Activated CD8-positive, alpha-beta T cell treated with anti-CD3 and anti-CD28 coated beads, Interleukin-2, amount 10 ng/mL, durations not matched to agents 7 days and 5 days (primary cell): ENCODE data around the gene ZNF268. TPM values are rescaled to one million over a fixed set of nuclear protein-coding genes. Genes with fewer than 3 reads are reported as not detected.
"Not testable (repeated sequence)": the region's sequence is repeated elsewhere in the genome, so short reads cannot be mapped to it uniquely, and the experiment has no call there.

ENCODE experiments used
- ATAC-seq: fragments of 150-1000 bp; cut with Tn5 transposase; one replicate; pipeline ENCODE4 v1.10.0; 2021; ENCODE audit warnings: moderate library complexity
- CTCF ChIA-PET: fragments of 350-600 bp; sonication (Branson Sonifier 250); formaldehyde crosslinking; loops from one replicate; lab custom pipeline; 2021; ENCODE audit warnings: antibody characterized with exemption; lab: Charles Lee
- POLR2A ChIA-PET: fragments of 350-600 bp; sonication (Branson Sonifier 250); formaldehyde crosslinking; loops from one replicate; lab custom pipeline; 2021; ENCODE audit warnings: antibody characterized with exemption; lab: Charles Lee
- DNase-seq: peaks from one replicate; pipeline ENCODE4 v3.0.0-alpha.2; 2020
- H3K27ac Mint-ChIP-seq: one replicate; pipeline ENCODE4 v1.8.0; 2021; ENCODE audit warnings: mild to moderate bottlenecking, mixed read lengths
- H3K27me3 Mint-ChIP-seq: one replicate; pipeline ENCODE4 v1.8.0; 2021; ENCODE audit warnings: low read depth, mixed read lengths
- H3K36me3 Mint-ChIP-seq: one replicate; pipeline ENCODE4 v1.8.0; 2021; ENCODE audit warnings: low read depth, mixed read lengths
- H3K4me1 Mint-ChIP-seq: one replicate; pipeline ENCODE4 v1.8.0; 2021; ENCODE audit warnings: low read depth, mixed read lengths
- H3K4me3 Mint-ChIP-seq: one replicate; pipeline ENCODE4 v1.8.0; 2021; ENCODE audit warnings: mild to moderate bottlenecking, mixed read lengths
- H3K9me3 Mint-ChIP-seq: one replicate; pipeline ENCODE4 v1.8.0; 2022; ENCODE audit warnings: mixed read lengths; ENCODE audit not compliant: insufficient read depth
- total RNA-seq, 2 experiments: library from RNA; stranded (reverse); gene quantifications; one replicate each; pipeline ENCODE4 v1.2.3, GENCODE V29; 2021

ZNF268 gene
- total RNA-seq, 2 experiments from 2014 or later, result 18.0 to 19.6 TPM

DNA sequence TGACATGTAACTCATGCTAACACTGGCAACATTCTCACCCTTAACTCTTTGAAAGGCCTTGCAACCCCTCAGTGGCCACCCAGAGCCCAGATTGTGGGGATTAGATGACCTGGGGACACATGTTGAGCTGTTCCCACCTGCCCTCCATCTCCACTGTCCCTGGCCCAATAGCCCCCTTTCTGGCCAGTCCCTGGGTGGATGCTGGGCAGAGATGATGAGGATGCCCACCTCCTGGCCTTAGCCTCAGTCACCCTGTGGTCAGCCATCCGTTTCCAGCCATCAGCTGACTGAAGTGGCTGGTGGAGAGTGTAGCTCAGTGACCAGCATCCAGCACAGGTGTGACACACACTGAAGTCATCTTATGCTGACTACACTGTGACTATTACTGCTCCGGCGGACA lies 49.7 kb downstream of the ZNF268 start:
- no peaks in the 10 kb centered on the region for H3K4me1 Mint-ChIP-seq
- H3K27ac Mint-ChIP-seq, result no peak overlapping the region

DNA sequence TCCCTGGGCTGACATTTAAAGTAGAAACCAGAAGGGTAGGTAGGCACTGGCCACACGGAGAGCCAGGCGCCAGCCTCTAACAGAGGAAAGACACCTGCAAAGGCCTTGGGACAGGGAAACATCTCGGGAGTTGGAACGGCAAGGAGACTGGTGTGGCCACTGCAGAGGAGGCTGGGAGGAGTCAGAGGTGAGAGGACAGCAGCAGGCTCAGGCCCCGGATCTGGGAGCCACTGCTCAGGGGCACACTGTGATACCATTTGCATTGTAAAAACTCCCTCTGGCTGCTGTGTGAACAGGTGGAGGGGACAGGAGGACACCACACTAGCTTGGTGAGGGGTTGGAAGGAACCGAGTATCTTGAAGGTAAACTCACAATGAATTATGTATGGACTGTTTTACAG lies 51.7 kb downstream of the ZNF268 start:
- Mint-ChIP-seq H3K9me3 (peaks cover 48% of the 10 kb centered on the region), H3K27ac (no peak overlapping the region), H3K36me3 (peaks cover 6% of the 10 kb centered on the region), H3K27me3 (no peaks in the 10 kb centered on the region), H3K4me1 (no peaks in the 10 kb centered on the region), H3K4me3 (no peak overlapping the region)
- ChIA-PET CTCF (no interaction called here), POLR2A (no interaction called here)
- no peak for DNase-seq
- ATAC-seq, result no peak

More for the DNA sequence above, 49.7 kb downstream of the ZNF268 start:
- H3K36me3 Mint-ChIP-seq, result peaks cover 4% of the 10 kb centered on the region
- ChIA-PET POLR2A (no interaction called here), CTCF (no interaction called here)
- peaks cover 42% of the 10 kb centered on the region for H3K9me3 Mint-ChIP-seq
- no peak overlapping the region for H3K4me3 Mint-ChIP-seq
- ATAC-seq, result no peak
- DNase-seq, result no peak
- H3K27me3 Mint-ChIP-seq, result no peaks in the 10 kb centered on the region

DNA sequence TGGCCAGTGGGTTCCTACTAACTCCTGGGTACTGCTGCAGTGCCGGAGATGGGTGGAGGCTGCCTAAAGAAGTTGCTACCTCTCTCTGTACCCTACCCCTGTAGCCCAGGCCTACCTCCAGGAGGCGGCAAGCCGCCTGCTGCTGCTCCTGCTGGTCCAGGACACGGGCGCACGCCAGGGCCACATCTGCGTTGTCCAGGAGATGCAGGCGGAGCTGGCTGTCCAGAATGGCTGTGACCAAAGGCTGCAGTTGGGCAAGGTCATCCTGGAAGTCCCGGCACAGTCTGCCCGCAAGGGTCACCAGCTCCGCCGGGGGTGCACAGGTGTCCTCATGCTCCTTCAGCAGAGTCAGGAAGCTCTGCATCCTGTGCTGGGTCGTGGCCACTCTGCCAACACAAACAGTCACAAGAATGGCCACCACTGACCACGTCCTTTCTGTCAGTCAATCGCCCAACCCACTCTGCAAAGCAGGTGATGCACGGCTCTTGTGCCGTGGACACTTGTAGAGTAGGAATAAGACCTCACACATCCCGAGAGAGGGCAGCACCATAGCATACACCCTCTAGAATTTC lies 52.8 kb downstream of the ZNF268 start:
- H3K27me3 Mint-ChIP-seq, result no peaks in the 10 kb centered on the region
- H3K36me3 Mint-ChIP-seq, result peaks cover 2% of the 10 kb centered on the region
- ChIA-PET CTCF (no interaction called here), POLR2A (no interaction called here)
- H3K4me3 Mint-ChIP-seq, result no peak overlapping the region
- H3K27ac Mint-ChIP-seq, result no peak overlapping the region
- H3K4me1 Mint-ChIP-seq, result no peaks in the 10 kb centered on the region
- DNase-seq (no peak), ATAC-seq (no peak)
- peaks cover 39% of the 10 kb centered on the region for H3K9me3 Mint-ChIP-seq

DNA sequence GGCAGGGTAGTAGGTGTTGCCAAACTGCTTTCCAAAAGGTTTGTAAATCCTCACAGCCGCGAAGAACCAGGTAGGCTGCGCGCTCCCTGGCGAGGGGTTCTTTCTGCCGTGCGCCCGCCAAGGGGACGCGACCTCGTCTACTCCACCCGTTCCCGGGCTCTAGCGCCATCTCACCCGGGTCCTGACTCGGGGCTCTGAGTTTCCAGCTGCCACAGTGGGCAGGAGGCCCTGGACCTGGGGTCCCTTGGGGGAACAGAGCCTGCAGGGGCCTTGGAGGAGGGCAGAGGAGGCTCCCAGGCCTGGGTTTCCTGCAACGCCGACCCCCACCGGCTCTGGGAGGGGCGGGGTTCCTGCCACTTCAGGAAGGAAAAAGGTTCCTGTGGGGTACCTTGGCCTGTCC lies 53.7 kb downstream of the ZNF268 start:
- Mint-ChIP-seq H3K36me3 (peaks cover 2% of the 10 kb centered on the region), H3K27ac (no peak overlapping the region), H3K4me3 (no peak overlapping the region), H3K4me1 (no peaks in the 10 kb centered on the region), H3K9me3 (peaks cover 45% of the 10 kb centered on the region), H3K27me3 (no peaks in the 10 kb centered on the region)
- CTCF ChIA-PET, result no interaction called here
- no peak for DNase-seq
- POLR2A ChIA-PET, result no interaction called here
- ATAC-seq, result no peak

DNA sequence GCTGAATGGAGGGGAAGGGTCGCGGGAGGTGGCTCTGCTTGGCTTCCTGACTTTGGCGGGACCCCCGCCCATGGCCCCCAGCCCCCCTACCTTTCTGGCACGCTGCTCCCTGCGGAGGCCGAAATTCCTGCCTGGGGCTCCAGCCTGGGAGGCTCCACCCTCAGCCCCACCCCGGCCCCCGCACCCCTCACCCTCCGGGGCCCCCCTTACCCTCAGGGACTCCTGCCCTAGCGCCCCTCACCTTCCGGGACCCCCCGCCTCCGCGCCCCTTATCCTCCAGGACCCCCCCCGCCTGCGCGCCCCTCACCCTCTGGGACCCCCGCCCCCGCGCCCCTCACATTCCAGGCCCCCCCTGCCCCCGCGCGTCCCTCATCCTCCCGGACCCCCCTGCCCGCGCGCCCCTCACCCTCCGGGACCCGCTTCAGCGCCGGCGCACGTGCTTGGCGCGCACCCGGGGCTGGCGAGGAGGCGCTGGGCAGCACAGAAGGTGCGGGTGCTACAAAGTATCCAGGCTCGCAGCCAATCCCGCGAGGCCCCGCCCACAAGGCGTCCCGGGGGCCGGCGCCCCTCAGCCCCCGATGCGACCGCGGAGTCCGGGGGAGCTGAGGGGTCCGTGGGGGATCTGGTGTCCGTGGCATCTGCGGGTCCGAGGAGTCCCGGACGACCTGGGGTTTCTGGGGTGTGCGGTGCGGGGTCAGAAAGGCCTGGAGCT lies 54.3 kb downstream of the ZNF268 start, which contains the start of gene ANHX:
ANHX (minus strand) TSS at position 477 of the 712 bp plus-strand sequence. CDS start 1,521 bp downstream, outside the sequence.
- no peak within 1 kb of the TSS for H3K4me3 Mint-ChIP-seq
- ChIA-PET CTCF (no interaction called here), POLR2A (no interaction called here)
- peaks cover 39% of the 10 kb centered on the region for H3K9me3 Mint-ChIP-seq
- no peaks in the 10 kb centered on the region for H3K4me1 Mint-ChIP-seq
- DNase-seq, result no peak
- peaks cover 2% of the 10 kb centered on the region for H3K36me3 Mint-ChIP-seq
- no peak for ATAC-seq
- no peaks in the 10 kb centered on the region for H3K27me3 Mint-ChIP-seq
- no peak within 1 kb of the TSS for H3K27ac Mint-ChIP-seq

DNA sequence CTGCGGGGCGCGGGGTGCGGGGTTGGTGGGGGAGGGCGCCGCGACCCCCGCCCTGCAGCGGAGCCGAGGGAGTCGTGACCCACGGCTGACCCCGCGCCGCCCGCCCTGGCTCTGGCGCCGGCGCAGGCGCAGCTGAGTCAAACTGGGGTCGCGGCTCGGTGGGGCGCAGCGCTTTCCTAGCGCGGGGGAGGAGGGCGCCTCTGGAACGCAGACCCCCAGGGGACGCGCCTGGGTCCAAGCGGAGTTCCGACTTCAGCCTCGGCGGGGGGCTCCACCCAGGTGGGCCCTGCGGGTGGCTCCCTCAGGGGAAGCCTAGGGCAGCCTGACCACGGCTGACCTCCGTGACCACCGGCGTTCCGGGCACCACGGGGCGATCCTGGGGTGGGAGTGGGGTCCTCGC lies 54.8 kb downstream of the ZNF268 start:
- CTCF ChIA-PET, result no interaction called here
- peaks cover 37% of the 10 kb centered on the region for H3K9me3 Mint-ChIP-seq

DNA sequence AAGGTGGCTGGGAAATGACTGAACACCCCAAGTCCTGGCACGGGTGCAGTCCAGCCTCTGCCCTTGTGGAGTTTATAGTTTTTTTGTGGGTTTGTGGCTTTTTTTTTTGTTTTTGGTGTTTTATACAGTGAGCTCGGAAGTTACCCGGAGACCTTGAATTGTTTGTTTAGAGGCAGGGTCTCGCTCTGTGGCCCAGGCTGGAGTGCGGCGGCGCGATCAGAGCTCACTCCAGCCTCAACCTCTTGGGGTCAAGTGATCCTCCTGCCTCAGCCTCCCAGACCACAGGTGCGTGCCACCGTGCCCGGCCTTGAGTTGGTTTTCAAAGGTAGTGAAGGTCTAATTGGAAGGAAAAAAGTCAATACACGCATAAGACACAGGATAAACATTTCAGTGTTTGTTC lies 55.3 kb downstream of the ZNF268 start:
- Mint-ChIP-seq H3K4me1 (no peaks in the 10 kb centered on the region), H3K36me3 (peaks cover 2% of the 10 kb centered on the region), H3K27ac (no peak overlapping the region), H3K27me3 (no peaks in the 10 kb centered on the region), H3K9me3 (peaks cover 36% of the 10 kb centered on the region), H3K4me3 (no peak overlapping the region)
- ATAC-seq (no peak), DNase-seq (no peak)
- CTCF ChIA-PET, result no interaction called here
- POLR2A ChIA-PET, result no interaction called here

More for the DNA sequence above, 54.8 kb downstream of the ZNF268 start:
- Mint-ChIP-seq H3K4me1 (no peaks in the 10 kb centered on the region), H3K36me3 (peaks cover 2% of the 10 kb centered on the region), H3K27ac (no peak overlapping the region), H3K27me3 (no peaks in the 10 kb centered on the region), H3K4me3 (no peak overlapping the region)
- ATAC-seq (no peak), DNase-seq (no peak)
- POLR2A ChIA-PET, result no interaction called here

DNA sequence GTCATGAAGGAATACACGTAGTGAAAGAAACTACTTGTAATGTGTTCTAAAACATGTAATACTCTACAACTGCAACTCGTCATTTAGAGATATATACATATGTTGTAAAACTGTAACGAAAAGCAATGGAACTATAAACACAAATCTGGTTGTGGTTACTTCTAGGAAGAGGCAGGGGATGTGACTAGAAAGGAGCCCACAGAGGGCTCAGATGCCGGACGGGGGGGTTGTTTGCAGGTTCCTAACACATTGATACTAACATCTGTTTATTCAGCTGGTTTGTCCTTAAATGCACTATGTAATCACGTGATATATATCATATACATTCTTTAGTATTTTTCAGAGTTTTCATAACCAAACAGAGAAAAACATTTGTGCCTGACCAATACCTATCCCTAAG lies 70.4 kb downstream of the ZNF268 start:
- Mint-ChIP-seq H3K27ac (no peak overlapping the region), H3K4me3 (no peak overlapping the region), H3K4me1 (no peaks in the 10 kb centered on the region), H3K36me3 (no peaks in the 10 kb centered on the region), H3K9me3 (peaks cover 31% of the 10 kb centered on the region), H3K27me3 (no peaks in the 10 kb centered on the region)
- no peak for ATAC-seq
- CTCF ChIA-PET, result no interaction called here
- DNase-seq, result no peak
- POLR2A ChIA-PET, result no interaction called here

DNA sequence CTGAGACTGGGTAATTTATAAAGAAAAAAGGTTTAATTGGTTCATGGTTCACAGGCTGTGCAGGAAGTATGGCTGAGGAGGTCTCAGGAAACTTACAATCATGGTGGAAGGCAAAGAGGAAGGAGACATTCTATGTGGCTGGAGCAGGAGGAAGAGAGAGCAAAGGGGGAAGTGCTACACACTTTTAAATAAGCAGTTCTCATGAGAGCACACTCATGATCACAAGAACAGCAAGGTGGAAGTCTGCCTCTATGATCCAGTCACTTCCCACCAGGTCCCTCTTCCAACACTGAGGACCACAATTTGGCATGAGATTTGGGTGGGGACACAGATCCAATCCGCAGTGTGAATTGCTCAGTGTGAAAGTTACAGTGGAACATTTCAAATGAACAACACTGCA lies 74.5 kb downstream of the ZNF268 start:
- H3K27me3 Mint-ChIP-seq, H3K4me1 Mint-ChIP-seq, DNase-seq, H3K4me3 Mint-ChIP-seq, H3K27ac Mint-ChIP-seq, H3K36me3 Mint-ChIP-seq, CTCF ChIA-PET, POLR2A ChIA-PET, ATAC-seq: not testable (repeated sequence)
- peaks cover 34% of the 10 kb centered on the region for H3K9me3 Mint-ChIP-seq

DNA sequence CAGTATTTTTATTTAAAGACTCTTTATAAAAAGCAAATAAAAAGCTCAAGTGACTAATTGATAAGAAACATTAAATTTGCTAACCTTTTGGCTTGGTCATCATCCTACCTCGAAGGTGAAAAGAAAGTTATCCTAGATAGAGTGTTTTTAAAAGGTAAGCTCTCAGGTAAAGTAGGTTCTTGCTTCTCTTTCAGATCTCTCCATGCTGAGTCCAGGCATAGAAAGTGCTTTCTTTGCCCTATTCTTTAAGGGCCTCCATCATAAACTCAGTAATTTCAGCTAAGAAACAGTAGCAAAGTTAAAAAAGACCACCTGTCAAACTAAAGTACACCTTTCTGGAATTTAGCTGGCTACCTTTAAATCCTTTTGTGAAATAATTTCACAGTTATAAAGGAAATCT lies 75.0 kb downstream of the ZNF268 start:
- ChIA-PET CTCF (no interaction called here), POLR2A (no interaction called here)
- Mint-ChIP-seq H3K4me1 (no peaks in the 10 kb centered on the region), H3K27me3 (no peaks in the 10 kb centered on the region), H3K27ac (no peak overlapping the region), H3K36me3 (no peaks in the 10 kb centered on the region), H3K4me3 (no peak overlapping the region), H3K9me3 (peaks cover 30% of the 10 kb centered on the region)
- no peak for ATAC-seq
- DNase-seq, result no peak

DNA sequence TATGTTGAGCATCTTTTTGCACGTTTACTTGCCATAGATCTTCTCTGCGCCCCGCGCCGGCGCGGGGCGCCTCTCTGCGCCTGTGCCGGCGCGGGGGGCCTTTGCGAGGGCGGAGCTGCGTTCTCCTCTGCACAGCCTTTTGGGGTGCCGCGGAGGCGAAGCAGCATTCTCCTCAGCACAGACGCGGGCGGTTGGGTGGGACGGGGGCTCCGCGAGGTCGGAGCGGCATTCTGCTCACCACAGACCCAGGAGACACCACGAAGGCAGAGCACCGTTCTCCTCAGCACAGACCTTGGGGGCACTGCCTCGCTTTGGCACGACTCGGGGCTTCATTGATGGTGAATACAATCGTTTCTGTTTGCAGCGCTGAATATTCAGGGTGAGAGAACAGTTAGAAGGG lies 82.9 kb downstream of the ZNF268 start:
- no peaks in the 10 kb centered on the region for H3K4me1 Mint-ChIP-seq
- H3K9me3 Mint-ChIP-seq, result peaks cover 8% of the 10 kb centered on the region
- no peaks in the 10 kb centered on the region for H3K27me3 Mint-ChIP-seq
- ChIA-PET CTCF (no interaction called here), POLR2A (no interaction called here)
- no peak for DNase-seq
- H3K36me3 Mint-ChIP-seq, result no peaks in the 10 kb centered on the region
- no peak overlapping the region for H3K27ac Mint-ChIP-seq
- no peak for ATAC-seq
- H3K4me3 Mint-ChIP-seq, result no peak overlapping the region
